NB4 (cell line): ENCODE results near the gene NUP62.

Experiments used
- CTCF ChIP-seq: IDR thresholded peaks from one replicate; pipeline ENCODE4 v1.5.1; 2012; ENCODE audit warnings: low read depth, low read length
- MAX ChIP-seq: IDR thresholded peaks from 2 replicates; pipeline ENCODE4 v1.6.1; 2011; ENCODE audit warnings: low read depth, low read length
- MYC ChIP-seq: IDR thresholded peaks from 2 replicates; pipeline ENCODE4 v1.6.1; 2011; ENCODE audit warnings: low read depth, low read length
- POLR2A ChIP-seq: IDR thresholded peaks from 2 replicates; pipeline ENCODE4 v1.6.1; 2011; ENCODE audit warnings: mild to moderate bottlenecking; ENCODE audit not compliant: insufficient read length; ENCODE audit errors: extremely low read depth

GRCh38 chr19:49954933-49955332 is 25.6 kb upstream of the NUP62 start:
- no peak for TF ChIP-seq CTCF
- TF ChIP-seq POLR2A = no peak
- TF ChIP-seq MAX = no peak
- no peak for TF ChIP-seq MYC
